ENCODE data around the gene ARFIP2.
A peak's percentile ranks its signal among the peaks of the same experiment; 100 is the strongest.

The ARFIP2 gene

DNA sequence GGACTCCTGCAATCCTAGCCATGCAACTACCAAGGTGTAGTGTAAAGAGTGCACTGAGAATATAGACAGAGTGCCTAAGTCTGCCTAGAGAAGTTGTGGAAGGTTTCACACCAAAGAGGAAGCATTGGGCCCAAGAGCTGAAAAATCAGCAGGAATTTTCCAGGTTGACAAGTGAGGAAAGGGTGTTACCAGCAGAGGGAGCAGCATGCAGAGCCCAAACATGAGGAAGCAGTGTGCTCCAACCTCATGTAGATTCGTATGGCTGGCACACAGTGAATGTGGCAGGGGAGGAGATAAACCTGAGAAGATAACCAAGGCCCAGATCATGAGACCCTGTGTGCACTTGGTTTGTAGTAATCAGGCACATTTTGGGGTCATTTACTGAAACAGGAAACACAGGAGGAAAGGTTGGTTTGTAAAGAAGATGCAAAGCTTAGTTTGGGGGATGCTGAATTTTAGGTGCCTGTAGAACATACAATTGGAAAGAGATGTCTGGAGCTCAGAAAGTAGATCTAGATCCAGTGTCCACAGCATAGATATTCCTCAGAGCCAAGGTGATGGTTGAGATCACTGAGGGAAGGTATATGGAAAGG is 42.1 kb downstream of the ARFIP2 start:
- peak; percentile 33 for DNase-seq

- DNase-seq: no peak
Observed at GRCh38 chr11:6437993-6438392, 43.1 kb downstream of the ARFIP2 start.

DNA sequence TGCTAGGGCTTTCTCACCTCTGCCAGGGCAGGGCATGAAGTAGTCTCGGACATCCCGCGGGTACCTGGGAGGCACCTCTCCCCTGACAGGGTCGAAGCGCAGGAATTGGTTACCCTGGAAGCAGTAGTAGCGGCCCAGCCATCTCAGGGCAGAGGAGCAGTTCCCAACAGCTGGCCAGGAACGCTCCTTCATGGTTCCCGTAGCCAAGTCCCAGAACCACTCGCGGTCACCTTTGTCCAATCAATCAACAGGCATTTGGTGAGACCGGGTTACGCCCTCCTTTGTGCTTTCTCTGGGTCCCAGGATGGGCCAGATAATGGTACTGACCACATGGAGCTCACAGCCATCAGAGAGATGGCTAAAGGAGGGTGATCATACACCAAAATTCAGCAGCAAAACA is 43.7 kb downstream of the ARFIP2 start:
- DNase-seq: no peak

DNA sequence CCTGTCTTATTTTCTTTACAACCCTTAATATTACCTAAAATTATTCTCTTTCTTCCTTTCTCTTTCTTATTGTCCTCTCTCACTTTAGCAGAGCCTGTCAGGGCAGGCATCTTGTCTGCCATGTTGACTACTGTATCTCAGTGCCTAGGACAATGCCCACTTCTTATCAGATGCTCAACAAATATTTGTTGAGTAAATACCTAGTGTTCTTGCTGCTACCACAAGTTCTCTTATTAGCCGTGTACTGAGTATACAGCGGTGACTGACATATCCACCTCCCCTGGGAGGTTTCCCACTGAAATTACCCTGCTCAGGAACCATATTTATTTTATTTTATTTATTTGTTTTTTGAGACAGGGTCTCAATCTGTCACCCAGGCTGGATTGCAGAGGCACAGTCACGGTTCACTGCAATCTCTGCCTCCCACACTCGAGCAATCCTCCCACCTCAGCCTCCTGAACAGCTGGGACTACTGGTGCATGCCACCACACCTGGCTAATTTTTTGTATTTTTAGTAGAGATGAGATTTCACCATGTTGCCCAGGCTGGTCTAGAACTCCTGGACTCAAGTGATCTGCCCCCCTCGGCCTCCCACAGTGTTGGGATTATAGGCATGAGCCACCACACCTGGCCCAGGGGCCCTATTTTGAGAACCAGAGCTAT is 47.0 kb downstream of the ARFIP2 start:
- DNase-seq: no peak

DNA sequence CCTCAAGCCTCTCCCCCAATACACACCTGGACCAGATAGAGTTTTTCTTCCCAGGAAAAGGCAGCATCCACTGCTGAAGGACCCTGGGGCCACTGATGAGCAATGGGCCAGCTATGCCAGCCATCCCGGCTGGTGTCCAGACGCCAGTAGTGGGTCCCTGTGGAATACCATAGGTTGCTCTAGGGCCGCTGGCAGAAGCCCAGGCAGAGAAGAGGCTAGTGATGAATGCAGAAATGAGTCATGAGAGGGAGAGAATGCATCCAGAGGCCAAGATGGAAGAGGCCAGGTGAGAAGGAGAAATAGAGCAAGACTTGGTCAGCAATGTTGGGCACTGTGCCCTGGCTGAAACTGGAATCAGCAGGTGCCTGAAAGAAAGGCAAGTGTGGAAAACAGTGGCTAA is 49.3 kb downstream of the ARFIP2 start:
- peak; percentile 74 for DNase-seq

DNA sequence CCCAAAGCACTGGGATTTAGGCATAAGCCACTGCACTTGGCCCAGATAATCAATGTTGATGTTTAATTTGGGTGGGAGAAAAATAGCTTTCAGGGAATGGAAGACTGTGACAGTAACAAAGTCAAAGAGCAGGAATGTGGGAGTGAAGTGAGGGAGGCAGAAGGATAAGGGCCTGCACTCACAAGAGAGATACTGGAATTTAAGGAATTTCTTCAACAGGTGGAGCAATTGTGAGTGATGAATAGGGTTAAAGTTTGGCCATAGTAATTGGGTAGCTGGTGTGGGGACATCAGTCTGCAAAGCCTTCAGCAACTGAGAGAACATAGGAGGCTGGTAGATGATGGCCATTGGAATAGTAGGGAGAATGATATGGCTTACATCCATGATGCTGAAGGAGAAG is 53.6 kb downstream of the ARFIP2 start:
- DNase-seq: no peak

Measured in fibroblast of skin of right quadriceps (primary cell).